Prostate gland (tissue), 2 donors: ENCODE data around the gene APLP2.

Source experiments
- CTCF ChIP-seq, 4 experiments: fragments of 200-600 bp in 2 of 4; fragments of 450-650 bp in 2 of 4; sonication (generic) in 2 of 4; IDR thresholded peaks; 1 replicate in 3 of 4; 2 replicates in 1 of 4; pipeline ENCODE4 v1.5.1; 2016 to 2019; ENCODE audit warnings: antibody characterized with exemption in 4 of 4, mild to moderate bottlenecking in 2 of 4, moderate library complexity in 2 of 4
- POLR2A ChIP-seq: fragments of 450-650 bp; IDR thresholded peaks from one replicate; pipeline ENCODE4 v1.6.1; 2016; ENCODE audit warnings: antibody characterized with exemption, mild to moderate bottlenecking
- POLR2AphosphoS5 ChIP-seq: sonication (generic); formaldehyde crosslinking; IDR thresholded peaks from one replicate; pipeline ENCODE4 v1.6.1; 2017; ENCODE audit warnings: antibody characterized with exemption

DNA sequence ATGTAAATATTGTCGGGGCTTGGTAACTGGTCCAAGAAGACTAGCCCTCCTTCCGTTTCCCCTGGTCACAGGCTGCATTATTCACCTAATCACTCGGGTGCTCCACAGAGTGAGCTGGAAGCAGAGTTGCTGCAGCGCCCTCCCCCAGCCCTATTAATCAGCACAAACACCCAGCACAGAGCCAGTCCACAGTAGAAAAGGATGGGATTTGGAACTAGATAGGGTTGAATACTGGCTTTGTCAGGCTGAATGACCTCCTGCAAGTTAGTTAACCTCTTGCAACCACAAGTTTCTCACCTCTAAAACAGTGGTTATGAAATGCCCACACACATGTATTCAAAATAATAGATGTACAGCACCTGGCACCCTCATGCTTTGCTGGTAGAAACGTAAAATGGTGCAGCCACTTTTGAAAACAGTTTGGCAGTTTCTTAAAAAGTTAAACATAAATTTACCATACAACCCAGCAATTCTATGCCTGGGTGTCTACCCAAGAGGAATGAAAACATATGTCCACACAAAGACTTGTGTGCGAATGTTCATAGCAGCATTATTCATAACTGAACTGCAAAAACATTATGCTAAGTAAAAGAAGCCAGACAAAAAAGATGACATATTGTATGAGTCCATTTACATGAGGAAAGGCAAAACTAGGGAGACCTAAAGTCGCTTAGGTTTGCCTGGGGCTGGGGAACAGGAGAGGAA, 31.7 kb upstream of the APLP2 start:
- no peak for TF ChIP-seq CTCF (IDR thresholded peaks at IDR 0.05)
- no peak for TF ChIP-seq POLR2A
- TF ChIP-seq POLR2AphosphoS5 = no peak
